Ovary (tissue), 3 donors: ENCODE measurements around the gene TFDP2.

ENCODE experiments used
- POLR2A ChIP-seq: fragments of 450-650 bp; IDR thresholded peaks from one replicate; pipeline ENCODE4 v1.6.1; 2017; ENCODE audit warnings: antibody characterized with exemption, mild to moderate bottlenecking, moderate library complexity
- TF ChIP-seq, protein P1 (sequence below), 3 donors: fragments of 450-650 bp in 2 of 3; fragments of 200-600 bp in 1 of 3; IDR thresholded peaks; one replicate each; pipeline versions ENCODE4 v1.5.1 to v1.8.0; 2016 to 2022; ENCODE audit warnings: antibody characterized with exemption in 3 of 3, mild to moderate bottlenecking in 1 of 3
- donor health status: DM: no; HTN: no; CAD: no.

DNA sequence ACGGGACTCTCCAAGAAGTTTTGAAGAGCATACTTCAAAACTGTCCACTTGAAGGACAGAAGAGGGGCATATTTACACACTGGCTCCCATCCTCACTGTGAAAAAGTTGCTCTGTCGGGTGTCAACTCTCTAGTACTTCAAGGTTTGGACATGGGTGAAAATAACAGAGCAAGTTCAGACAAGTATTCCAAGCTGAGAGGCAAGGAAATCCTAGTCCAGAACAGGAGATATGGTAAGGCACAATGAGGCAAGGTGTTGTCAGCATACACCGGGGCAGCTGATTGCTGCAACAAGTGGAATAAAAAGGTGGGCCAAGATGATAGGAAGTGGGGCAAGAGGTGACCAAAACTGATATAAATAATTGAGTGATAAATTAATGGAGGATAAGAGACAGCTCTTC, 4.8 kb upstream of the TFDP2 start:
- TF ChIP-seq, protein P1, sequence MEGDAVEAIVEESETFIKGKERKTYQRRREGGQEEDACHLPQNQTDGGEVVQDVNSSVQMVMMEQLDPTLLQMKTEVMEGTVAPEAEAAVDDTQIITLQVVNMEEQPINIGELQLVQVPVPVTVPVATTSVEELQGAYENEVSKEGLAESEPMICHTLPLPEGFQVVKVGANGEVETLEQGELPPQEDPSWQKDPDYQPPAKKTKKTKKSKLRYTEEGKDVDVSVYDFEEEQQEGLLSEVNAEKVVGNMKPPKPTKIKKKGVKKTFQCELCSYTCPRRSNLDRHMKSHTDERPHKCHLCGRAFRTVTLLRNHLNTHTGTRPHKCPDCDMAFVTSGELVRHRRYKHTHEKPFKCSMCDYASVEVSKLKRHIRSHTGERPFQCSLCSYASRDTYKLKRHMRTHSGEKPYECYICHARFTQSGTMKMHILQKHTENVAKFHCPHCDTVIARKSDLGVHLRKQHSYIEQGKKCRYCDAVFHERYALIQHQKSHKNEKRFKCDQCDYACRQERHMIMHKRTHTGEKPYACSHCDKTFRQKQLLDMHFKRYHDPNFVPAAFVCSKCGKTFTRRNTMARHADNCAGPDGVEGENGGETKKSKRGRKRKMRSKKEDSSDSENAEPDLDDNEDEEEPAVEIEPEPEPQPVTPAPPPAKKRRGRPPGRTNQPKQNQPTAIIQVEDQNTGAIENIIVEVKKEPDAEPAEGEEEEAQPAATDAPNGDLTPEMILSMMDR (IDR thresholded peaks at IDR 0.05): no peak
- TF ChIP-seq POLR2A: no peak
